GM18909 (cell line): ENCODE data around the gene DERL3.
"Not testable (repeated sequence)": the region's sequence is repeated elsewhere in the genome, so short reads cannot be mapped to it uniquely, and the experiment has no call there.

Experiments used
- ATAC-seq: cut with Tn5 transposase; IDR thresholded peaks from one replicate; pipeline ENCODE4 v1.9.1; 2021; ENCODE audit warnings: mild to moderate bottlenecking; ENCODE audit not compliant: unreplicated experiment, poor library complexity

The DERL3 gene

DNA sequence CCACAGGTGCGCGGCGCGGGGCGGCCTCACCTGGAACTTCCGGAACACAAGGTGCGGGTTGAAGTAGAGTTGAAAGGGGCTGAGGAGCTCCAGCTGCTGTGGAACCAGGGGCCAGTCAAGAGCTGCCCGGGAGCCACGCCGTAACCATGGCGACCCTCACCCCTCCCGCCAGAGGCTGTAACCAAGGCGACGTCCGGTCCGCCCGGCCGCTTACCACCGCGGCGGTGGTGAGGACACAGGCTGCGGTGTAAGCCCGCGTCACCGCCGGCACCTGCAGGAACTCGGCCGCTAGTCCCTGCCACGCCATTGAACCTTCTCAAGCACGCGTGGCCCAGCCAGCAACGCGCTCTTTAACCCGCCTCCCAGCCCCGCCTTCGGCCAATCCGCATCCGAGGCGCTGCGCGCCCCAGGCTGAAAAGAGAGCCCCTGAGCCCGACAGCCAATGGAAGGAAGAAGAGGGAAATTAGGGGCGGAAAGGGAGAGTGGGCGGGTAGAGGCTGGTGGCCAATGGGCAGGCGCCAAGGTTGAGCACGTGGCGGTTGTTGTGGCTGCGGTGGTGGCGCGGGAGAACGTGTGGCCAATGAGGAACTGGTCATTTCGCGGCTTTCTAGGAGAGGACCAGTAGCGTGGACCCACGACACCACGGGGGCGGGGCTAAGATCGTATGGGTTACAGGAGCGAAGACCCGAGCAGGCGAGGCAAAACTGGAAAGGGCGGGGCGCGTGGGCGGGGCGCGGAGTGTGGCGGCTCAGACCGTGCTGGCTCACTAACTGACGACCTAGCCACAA, at the start of gene DERL3:
DERL3 (minus strand) TSS at position 326 of the 788 bp plus-strand sequence; CDS start at position 307, 19 bp downstream.
- peak; percentile 81 for ATAC-seq

GRCh38 chr22:23884140-23884539, 45.3 kb upstream of the DERL3 start:
- no peak for ATAC-seq

DNA sequence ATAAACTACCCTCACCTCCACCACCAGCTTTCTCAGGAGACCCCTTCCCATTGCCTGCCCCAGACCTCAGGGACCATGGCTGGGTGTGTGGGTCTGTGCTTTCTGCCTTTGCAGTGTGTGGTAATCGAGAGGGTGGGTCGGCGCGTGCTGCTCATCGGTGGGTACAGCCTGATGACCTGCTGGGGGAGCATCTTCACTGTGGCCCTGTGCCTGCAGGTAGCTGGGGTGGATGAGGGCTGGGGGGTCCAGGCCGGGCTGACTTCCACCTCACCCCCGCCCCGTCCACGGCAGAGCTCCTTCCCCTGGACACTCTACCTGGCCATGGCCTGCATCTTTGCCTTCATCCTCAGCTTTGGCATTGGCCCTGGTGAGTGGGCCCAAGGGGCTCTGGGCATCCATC, 44.9 kb upstream of the DERL3 start:
- ATAC-seq: no peak

DNA sequence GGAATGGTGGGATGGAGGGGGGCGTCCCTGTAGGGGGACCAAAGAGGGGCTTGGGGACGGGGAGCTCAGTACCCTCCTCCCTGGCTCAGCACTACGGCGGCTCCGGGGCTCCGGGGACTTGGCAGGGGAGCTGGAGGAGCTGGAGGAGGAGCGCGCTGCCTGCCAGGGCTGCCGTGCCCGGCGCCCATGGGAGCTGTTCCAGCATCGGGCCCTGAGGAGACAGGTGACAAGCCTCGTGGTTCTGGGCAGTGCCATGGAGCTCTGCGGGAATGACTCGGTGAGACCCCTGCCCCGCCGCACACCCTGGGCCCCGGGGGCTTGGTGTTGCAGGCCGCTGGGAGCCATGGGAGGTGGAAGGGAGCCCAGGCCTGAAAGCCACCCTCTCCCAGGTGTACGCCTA, 43.6 kb upstream of the DERL3 start:
- ATAC-seq: no peak

GRCh38 chr22:23878219-23878618, 39.4 kb upstream of the DERL3 start:
- no peak for ATAC-seq

DNA sequence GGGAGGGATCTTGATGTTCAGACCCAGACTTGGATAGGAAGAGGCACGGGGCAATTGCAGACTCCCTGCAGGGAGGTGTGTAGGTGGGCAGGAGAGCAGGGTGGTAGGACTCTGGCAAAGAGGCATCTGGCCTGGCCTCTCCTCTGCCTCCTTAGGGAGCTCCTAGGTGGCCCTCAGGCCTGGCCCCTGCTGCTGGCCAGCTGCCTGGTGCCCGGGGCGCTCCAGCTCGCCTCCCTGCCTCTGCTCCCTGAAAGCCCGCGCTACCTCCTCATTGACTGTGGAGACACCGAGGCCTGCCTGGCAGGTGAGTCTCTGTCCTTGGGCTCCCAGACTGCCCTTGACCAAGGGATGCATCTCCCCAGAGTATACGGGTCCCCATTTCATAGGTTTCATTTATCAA, 38.8 kb upstream of the DERL3 start:
- no peak for ATAC-seq

DNA sequence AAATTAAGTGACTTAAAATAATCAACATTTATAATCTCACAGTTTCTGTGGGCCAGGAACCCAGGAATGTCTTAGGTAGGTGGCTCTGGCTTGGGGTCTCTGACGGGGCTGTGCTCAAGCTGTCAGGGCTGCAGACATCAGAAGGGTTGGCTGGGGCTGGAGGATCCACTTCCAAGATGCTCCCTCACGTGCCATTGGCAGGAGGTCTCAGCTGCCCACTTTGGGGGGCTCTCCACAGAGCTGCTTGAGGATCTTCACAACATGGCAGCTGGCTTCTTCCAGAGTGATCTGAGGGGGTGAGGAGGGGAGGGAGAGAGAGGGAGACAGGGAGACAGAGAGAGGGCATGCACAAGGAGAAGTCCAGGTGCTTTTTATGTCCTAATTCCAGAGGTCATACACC, 37.0 kb upstream of the DERL3 start:
- no peak for ATAC-seq

GRCh38 chr22:23874871-23875270, 36.1 kb upstream of the DERL3 start:
- ATAC-seq: no peak

- no peak for ATAC-seq
These were observed 29.8 kb upstream of the DERL3 start for GRCh38 chr22:23868580-23868979.

DNA sequence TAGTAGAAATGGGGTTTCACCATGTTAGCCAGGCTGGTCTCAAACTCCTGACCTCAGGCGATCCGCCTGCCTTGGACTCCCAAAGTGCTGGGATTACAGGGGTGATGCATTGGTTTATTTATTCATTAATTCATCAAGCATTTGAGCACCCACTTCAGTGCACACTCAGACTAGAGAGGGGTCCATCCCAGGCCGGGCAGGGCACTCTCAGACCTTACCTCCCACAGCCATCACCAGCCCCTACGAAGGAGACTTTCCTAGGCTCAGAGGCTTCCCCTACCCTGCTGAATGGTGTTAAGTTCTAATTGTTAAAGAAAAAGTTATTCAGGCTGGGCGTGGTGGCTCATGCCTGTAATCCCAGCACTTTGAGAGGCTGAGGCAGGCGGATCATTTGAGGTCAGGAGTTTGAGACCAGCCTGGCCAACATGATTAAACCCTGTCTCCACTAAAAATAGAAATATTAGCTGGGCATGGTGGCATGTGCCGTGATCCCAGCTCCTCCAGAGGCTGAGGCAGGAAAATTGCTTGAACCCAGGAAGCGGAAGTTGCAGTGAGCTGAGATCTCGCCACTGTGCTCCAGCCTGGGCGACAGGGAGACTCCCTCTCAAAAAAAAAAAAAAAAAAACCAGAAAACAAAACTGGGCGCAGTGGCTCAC, 25.8 kb upstream of the DERL3 start:
- not testable (repeated sequence) for ATAC-seq

GRCh38 chr22:23862103-23862502, 23.3 kb upstream of the DERL3 start:
- ATAC-seq: no peak

DNA sequence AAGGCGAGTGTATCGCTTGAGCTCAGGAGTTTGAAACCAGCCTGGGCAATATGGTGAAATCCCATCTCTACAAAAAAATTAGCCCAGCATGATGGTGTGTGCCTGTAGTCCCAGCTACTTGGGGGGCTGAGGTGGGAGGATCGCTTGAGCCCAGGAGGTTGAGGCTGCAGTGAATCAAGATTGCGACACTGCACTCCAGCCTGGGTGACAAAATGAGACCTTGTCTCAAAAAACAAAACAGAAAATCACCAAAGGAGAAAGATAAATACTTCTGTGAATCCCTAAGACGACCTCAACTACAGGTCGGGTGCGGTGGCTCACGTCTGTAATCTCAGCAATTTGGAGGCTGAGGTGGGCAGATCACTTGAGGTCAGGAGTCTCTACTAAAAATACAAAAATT, 21.4 kb upstream of the DERL3 start:
- ATAC-seq: not testable (repeated sequence)

DNA sequence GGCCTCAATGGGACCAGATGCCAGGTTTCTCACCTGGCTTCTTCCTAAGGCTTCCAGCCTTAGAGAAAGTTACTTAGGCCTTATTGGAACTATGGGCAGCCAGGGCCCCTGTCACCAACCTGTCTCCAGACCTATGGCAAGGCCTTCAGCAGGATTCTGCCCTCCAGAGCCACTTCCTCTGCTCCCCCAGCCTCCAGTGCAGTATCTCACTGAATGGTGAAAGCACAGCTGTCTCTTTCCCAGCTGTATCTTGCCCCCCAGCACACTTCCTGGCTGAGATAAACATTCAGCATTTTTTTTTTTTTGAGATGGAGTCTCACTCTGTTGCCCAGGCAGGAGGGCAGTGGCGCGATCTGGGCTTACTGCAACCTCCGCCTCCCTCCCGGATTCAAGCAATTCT, 20.4 kb upstream of the DERL3 start:
- no peak for ATAC-seq

DNA sequence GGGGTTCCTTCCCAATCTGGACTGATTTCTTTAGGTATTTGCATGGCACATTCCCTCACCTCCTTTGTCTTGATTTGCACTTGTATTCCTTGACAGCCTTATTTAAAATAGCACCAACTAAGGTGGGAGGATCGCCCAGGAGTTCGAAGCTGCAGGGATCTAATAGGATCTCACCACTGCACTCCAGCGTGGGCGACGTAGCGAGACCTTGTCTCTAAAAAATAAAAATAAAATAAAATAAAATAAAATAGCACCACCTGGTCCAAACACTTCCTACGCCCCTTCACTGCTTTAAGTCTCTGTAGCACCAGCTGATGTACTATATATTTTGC, 19.6 kb upstream of the DERL3 start:
- ATAC-seq: no peak

DNA sequence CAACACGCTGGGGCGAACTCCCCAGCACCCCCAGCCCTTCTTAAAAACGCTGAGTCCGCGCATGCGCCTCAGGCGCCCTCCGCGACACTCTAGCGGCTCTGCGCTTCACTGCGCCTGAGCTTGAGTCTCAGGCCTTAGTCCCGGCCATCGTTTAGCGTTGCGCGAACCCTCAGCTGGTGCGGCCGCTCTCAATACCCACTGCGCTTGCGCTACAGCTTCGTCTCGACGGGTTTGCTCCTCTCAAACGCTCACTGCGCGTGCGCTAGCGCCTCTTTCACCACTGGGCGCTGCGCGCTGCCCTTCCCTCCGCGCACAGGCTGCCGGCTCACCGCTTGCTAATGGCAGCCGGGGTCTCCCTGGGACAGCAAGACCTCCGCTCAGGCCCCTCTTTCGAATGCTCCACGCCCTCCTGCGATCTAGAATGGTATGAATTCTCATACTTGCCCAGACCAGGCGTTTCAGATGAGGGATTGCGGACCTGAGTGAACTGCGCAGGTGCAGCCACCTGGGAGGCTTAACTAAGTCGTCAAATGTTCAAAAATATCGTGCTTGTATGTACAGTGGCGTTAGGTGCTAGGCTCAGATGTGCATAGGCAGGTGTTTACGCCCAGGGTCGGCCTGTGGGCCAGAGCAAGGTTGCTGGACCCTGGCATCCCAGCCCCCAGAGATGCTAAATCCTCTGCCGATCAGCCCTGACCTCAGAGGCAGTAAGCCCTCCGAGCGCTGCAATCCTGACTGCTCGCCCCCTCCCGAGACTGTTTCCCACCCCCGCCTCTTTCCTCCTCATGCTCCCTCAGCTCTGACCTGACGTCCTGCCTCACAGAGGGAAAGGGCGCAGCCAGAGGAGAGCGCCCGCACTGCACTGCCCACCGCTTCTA, 19.0 kb upstream of the DERL3 start, which contains the start of gene SLC2A11:
SLC2A11 (plus strand) TSS at position 270 of the 878 bp plus-strand sequence; CDS start at position 395, 125 bp downstream.
- ATAC-seq: peak; percentile 90

- peak; percentile 43 for ATAC-seq
These were observed 18.2 kb upstream of the DERL3 start for GRCh38 chr22:23856721-23857605.

GRCh38 chr22:23850136-23850611, 11.4 kb upstream of the DERL3 start:
- peak; percentile 72 for ATAC-seq

DNA sequence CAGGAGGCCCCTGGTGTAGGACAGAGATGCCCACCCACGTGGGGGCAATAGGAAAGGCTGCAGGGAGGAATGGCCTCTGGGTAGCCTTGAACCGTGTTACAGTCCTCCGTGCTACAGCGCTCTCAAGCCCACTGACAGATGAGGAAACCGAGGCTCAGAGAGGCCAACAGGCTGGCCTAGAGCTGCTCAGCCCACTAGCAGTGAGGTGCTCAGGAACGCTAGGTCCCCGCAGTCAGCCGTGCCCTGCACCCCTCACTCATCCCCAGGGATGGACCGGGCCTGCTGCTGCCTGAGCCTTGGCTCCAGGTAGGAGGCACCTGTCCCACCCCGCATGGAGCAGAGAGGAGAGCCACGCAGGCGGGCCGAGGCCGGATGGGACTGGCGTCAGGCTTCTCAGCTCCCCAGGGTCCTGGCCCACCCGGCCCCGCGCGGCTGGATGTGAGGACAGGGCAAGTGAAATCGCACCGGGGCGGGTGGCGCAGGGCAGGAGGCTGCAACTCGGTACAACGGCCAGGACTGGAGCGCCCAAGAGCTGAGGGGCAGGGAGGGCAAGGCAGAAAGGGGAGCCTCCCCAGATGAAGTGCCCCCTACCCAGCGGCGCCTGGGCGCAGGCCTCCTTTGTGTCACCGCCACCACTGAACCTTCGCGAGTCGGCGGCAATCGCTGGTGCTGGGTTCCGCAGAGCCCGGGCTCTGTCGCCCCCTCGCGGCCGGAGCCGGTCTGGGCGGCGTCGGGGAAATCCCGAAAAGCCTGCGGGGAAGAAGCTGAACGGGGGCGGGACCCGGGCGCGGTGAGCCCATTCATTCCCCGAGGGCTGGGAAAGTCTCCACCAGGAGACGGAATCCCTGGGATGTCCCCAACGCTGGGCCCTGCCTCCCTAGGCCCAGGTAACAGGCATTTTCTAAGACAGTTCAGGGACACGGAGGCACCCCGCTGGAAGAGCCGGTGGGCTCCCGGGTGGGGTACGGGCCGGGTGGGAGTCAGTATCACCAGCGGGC, 10.5 kb upstream of the DERL3 start:
- ATAC-seq: peak; percentile 54
